Right forelimb (tissue), 1 donor: ENCODE results near the gene RHOT2.

Experiments used
- DNase-seq: peaks from one replicate; pipeline ENCODE4 v3.0.0-alpha.2; 2018

RHOT2 gene

DNA sequence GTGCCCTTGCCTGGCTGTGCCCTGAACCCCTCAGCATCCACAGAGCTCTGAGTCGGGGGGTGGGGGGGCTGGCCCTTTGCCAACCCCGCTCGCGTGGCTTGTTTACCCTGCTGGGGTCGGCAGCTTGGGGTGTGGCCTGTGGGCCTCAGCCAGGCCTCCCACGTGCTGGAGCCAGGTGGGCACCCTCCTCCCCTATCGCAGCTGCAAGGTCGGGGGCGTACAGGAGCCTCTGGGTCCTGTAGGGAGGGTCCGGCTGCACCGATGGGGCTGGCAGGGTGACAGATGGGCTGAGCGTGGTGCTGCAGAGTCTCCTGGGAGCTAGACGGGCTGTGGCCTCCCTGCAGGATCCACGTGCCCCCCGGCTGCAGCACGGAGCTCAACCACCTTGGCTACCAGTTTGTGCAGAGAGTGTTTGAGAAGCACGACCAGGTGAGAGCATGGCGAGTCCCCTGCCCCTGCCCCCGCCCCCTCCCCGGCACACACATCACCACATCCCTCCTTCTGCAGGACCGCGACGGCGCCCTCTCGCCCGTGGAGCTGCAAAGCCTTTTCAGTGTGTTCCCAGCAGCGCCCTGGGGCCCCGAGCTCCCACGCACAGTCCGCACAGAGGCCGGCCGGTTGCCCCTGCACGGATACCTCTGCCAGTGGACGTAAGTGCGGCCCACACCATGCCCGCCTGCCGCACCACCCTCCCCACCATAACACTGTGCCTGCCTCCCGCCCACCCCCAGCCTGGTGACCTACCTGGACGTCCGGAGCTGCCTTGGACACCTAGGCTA, 3.6 kb downstream of the RHOT2 start:
- no peak for DNase-seq

DNA sequence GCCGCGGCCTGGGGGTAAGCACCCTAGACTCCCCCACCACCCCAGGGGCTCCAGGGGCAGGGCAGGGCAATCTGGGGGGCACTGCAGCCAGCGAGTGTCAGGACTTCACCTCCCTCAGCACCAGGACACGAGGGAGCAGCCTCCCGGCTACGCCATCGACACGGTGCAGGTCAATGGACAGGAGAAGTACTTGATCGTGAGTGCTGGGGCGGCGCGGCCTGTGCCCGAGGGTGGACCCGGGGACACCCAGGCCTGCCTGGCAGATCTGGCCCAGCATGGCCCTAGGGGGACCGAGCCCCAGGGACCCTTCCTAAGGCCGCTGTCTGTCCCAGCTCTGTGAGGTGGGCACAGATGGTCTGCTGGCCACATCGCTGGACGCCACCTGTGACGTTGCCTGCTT, 4.4 kb downstream of the RHOT2 start:
- DNase-seq = no peak

DNA sequence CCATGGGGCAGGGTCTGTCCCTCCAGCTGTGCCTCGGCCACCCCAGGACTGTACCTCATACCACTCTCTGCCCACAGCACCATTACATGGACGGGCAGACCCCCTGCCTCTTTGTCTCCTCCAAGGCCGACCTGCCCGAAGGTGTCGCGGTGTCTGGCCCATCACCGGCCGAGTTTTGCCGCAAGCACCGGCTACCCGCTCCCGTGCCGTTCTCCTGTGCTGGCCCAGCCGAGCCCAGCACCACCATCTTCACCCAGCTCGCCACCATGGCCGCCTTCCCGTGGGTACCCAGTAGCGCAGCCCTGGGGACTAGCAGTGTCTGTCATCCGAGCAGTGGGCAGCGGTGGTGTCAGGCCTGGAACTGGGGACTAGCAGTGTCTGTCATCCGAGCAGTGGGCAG, 4.9 kb downstream of the RHOT2 start:
- no peak for DNase-seq

DNA sequence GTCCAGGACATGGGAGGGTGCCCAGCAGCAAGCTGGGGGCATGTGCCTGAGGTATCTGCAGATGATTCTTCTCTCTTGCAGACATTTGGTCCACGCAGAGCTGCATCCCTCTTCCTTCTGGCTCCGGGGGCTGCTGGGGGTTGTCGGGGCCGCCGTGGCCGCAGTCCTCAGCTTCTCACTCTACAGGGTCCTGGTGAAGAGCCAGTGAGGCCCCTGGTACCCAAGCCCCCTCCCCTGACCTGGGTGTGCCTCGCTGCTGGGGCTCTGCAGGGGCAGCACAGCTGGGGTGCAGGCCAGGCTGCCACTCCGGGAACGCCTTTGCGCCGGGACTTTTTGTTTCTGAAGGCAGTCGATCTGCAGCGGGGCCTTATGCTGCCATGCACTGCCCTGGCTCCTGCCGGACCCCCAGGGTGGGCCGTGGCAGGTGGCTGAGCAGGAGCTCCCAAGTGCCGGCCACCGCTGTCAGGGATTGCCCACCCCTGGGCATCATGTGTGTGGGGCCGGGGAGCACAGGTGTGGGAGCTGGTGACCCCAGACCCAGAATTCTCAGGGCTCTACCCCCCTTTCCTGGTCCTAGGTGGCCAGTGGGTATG, 5.6 kb downstream of the RHOT2 start:
- no peak for DNase-seq

DNA sequence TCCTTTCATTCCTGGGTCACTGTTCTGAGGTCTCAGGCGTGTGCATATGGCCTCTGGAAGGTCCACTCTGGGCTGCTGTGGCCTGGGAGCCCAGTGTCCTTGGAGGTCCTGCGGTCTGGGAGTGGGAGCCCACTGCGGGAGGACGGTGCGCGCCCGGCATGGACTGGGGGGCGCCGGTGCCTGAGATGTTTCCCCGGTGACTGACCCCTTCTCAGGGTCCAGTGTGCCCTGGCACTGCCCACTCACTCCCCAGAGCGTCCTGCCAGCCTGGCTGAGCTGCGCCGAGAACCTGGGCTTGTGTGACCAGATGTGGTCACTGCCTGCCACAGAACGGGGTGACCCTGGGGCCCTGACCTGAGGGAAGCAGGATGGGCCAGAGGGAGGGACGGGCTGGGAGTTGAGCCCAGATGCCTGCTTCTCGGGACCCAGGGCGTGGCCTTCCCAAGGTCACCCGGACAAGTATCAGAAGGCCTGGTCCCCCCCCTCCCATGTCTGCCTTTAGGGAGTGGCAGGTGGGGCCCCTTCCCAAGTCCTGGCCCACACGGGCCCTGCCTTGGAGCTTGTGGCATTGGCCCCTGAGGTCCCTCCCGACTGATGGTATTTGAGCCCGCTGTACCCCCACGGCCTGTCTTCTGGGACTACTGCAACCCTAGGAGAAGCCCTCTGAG, 6.4 kb downstream of the RHOT2 start:
- no peak for DNase-seq

DNA sequence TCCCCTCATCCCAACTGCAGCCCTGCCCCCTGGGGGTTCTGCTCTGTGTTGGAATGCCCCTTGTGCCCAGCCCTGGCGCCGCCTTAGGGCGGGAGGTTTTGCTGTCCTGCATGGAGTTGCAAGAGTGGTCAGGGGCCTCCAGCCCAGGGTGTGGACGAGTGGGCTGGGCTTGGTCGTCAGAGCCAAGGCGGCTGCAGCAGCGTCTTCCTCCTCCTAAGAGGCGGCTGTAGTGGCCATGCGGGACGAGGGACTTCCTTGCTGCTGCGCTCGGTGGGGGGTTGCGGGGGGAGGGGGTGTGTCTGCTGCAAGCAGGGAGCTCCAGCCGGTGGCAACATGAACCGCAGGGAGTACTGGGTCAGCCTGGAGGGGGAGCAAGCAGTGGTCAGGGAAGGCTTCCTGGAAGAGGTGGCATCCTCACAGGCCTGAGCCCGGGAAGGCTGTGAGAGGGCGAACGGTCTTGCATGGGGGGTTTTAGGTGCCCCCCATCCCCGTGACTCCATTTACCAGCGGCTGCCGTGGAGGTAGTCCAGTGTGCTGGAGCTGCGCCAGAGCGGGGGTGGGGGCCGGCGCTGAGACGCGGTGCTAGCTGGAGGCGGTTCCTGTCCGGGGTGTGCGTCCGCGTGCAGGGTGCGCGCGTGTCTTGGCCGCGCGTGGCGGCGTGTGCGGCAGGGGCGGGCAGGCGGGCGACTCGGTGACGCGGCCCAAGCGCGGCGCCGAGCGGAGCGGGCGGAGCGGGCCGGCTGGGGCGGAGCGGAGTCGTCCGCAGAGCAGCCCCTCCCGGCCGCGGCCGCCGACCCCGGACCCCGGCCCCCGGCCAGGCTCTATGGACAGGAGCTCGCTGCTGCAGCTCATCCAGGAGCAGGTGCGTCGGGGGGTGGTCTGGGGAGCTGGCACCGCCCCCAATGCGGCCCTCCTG, 7.3 kb downstream of the RHOT2 start, which contains the start of gene RHBDL1:
Gene RHBDL1 (plus strand): TSS at position 704 of the 916 bp plus-strand sequence. CDS start 120 bp downstream, at position 824.
- no peak for DNase-seq

DNA sequence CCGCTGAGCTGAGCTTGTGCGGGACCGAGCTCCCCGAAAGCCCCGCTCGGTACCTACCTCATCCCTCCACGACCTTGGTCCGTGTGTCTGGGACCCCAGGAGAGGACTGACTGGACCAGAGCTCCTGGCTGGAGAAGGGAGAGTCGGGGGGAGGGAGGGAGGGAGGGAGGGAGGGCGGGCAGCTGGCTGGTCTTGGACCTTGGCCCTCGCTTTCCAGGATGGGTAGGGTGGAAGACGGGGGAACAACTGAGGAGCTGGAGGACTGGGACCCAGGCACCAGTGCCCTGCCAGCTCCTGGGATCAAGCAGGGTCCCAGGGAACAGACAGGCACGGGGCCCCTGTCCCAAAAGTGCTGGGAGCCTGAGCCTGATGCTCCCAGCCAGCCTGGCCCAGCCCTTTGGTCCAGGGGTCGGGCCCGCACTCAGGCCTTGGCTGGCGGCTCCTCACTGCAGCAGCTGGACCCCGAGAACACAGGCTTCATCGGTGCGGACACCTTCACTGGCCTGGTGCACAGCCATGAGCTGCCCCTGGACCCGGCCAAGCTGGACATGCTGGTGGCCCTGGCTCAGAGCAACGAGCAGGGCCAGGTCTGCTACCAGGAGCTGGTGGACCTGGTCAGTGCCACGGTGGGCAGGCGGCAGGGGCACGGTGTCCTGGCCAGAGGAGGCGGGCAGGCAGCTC, 8.1 kb downstream of the RHOT2 start:
- DNase-seq = no peak

DNA sequence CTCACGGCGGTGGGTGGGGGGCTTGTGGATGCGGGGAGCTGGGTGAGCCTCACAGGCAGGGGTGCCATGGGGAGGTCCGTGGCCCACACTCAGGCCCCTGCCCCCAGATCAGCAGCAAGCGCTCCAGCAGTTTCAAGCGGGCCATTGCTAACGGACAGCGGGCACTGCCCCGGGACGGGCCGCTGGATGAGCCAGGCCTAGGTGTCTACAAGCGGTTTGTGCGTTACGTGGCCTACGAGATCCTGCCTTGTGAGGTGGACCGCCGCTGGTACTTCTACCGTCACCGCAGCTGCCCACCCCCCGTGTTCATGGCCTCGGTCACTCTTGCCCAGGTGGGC, 8.6 kb downstream of the RHOT2 start:
- DNase-seq = no peak

DNA sequence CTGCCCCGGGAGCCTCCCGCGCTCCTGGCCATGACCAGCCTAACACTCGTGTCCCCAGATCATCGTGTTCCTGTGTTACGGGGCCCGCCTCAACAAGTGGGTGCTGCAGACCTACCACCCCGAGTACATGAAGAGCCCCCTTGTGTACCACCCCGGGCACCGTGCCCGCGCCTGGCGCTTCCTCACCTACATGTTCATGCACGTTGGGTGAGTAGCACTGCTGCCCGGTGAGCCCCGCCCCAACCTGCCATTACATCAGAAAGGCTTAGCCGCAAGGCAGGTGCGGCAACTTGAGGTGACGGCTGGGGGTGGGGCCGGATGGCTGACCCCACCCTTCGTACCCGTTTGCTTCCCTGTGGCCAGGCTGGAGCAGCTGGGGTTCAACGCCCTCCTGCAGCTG, 9.0 kb downstream of the RHOT2 start:
- DNase-seq = no peak

DNA sequence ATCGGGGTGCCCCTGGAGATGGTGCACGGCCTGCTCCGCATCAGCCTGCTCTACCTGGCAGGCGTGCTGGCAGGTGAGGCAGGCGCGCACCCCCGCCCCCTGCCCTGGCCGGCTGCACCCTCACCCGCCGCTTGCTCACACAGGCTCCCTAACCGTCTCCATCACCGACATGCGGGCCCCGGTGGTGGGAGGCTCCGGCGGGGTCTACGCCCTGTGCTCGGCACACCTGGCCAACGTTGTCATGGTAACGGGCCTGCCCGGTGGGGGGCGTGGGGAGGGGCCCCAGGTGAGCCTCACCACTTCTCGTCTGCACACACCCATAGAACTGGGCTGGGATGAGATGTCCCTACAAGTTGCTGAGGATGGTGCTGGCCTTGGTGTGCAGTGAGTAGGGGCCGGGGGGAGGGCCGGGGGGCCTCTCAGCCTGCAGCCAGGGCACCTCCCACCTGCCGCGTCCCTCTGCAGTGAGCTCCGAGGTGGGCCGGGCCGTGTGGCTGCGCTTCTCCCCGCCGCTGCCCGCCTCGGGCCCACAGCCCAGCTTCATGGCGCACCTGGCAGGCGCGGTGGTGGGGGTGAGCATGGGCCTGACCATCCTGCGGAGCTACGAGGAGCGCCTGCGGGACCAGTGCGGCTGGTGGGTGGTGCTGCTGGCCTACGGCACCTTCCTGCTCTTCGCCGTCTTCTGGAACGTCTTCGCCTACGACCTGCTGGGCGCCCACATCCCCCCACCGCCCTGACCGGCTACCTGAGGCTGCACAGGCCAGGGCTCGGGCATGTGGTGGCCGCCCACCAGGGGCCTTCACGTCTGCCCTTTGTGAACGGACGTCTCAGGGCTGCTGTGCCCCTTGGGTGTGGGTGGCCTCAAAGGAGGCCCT, 9.6 kb downstream of the RHOT2 start:
- no peak for DNase-seq

DNA sequence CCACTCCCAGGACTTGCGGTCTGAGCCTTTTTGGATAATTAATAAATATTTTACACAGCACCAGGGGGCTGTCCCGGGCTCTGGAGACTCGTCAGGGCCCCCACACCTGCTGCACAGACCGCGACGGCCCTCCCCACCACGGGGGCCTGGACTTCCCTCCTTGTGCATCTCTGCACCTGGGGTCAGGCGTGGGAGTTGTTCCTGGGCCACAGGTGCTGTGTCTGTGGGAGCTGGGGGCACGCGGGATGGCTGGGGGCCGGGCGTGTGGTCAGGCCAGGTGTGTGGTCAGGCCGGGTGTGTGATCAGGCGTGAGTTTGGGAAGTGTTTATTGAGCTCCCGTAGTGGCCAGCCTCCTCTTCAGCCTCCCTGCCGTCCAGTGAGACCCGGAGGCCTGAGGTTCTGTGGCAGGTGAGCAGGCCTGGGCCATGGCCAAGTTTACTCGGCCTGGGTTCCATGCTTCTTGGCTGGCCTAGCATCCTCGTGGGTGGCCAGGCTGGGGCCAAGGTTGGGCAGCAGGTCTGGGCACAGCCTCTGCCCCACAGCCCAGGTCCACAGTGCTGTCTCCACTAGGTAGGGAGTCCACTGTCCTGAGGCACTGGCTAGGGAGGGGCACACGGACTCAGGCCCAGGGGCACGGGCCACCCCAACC, 10.4 kb downstream of the RHOT2 start:
- DNase-seq = no peak

DNA sequence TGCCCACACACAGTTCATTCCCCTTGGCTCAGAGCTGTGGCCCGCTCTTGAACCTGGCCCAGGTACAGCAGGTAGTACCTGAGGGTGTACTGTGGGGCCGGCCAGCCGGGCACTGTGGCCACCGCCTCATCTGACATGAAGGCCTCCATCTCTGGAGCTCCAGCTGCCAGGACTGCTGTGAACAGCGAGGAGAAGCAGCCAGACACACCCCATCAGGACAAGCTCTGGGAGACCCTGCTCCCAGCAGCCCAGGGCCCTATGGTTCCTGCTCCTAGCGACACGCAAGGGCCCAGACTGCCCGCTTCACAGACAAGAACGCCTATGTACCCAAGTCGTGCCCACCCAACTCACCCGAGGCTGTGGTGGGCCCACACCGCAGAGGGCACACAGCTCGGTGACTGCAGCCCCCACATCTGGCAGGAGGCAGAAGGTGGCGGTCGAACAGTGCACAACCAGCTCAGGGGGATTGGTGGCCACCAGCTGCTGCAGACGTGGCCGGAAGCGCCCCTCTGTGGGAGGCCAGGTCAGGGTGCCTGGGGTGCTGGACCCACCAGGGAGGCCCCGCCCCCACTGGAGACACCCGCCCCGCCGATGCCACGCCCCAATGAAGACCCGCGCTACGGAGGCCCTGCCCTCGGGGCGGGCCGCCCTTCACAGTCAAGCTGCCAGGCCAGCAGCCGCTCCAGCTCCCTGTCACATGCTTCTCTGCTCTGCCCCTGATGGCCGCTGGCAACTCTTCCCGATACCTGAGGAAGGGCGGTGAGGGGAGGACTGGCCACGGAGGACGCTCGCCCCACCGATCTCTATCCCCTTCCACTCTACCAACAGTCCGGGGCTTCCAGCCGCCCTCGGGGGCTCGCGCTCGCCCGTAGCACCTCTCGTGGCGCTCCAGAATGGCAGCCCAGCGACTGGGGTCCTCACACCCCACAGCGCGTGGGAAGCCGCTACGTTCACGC, 11.2 kb downstream of the RHOT2 start:
- DNase-seq = peak; percentile 78

DNA sequence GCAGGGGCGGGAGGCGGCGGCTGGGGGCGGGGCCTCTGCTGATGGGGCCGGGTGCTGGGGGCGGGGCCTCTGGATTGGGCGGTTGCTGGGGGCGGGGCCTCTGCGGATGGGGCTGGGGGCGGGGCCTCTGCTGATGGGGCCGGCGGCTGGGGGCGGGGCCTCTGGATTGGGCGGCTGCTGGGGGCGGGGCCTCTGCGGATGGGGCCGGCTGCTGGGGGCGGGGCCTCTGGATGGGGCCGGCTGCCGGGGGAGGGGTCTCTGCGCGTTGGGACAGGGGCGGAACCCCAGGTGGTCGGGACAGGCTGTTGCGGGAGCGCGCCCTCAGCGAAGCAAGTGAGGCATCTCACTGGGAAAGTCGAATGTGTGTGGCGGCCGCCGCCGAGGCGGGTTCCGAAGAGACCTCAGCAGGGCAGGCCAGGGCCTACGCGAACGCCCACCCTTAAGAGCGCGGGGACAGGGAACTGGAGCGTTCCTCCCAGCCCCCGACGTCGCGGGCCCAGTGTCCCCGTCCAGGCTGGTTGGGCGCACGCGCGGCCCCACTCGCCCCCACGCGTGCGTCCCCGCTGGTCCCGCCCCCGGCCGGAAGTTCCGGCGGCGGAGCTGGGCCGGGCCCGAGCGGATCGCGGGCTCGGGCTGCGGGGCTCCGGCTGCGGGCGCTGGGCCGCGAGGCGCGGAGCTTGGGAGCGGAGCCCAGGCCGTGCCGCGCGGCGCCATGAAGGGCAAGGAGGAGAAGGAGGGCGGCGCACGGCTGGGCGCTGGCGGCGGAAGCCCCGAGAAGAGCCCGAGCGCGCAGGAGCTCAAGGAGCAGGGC, 12.1 kb downstream of the RHOT2 start, which contains the start of gene STUB1:
Gene STUB1 (plus strand): TSS at position 597 of the 811 bp plus-strand sequence. CDS start 116 bp downstream, at position 713.
- peak; percentile 97 for DNase-seq

DNA sequence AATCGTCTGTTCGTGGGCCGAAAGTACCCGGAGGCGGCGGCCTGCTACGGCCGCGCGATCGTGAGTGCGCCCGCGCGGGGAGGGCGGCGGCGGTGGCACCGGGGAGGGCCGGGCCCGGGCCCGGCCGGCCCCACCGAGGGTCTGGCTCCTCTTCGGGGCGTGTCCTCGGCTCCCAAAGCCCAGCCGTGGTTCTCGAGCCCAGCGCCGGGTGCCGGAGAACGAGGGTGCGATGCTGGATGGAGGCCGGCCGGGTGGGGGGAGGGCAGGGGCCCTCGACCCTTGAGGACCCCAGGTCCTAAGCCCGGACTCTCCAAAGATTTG, 12.7 kb downstream of the RHOT2 start:
- DNase-seq = no peak

DNA sequence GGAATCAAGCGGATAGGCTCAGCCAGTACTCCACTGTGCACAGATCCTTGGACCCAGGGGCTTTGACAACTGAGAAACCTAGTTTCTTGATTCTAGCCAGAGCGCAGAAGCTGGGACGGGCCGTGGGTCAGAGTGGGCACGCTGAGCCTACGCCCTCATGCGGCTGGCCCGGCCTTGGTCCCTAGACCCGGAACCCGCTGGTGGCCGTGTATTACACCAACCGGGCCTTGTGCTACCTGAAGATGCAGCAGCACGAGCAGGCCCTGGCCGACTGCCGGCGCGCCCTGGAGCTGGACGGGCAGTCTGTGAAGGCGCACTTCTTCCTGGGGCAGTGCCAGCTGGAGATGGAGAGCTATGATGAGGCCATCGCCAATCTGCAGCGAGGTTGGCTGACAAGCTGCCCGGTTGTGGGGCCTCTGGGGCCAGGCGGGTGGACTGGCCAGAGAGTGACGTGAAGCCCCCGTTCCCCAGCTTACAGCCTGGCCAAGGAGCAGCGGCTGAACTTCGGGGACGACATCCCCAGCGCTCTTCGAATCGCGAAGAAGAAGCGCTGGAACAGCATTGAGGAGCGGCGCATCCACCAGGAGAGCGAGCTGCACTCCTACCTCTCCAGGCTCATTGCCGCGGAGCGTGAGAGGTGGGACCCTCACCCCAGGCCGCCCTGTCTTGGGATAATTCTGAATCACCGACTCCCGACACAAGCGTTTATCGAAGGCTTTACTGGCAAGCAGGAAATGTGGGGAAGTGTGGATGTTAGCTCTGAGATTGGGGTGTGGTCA, 13.2 kb downstream of the RHOT2 start:
- no peak for DNase-seq

DNA sequence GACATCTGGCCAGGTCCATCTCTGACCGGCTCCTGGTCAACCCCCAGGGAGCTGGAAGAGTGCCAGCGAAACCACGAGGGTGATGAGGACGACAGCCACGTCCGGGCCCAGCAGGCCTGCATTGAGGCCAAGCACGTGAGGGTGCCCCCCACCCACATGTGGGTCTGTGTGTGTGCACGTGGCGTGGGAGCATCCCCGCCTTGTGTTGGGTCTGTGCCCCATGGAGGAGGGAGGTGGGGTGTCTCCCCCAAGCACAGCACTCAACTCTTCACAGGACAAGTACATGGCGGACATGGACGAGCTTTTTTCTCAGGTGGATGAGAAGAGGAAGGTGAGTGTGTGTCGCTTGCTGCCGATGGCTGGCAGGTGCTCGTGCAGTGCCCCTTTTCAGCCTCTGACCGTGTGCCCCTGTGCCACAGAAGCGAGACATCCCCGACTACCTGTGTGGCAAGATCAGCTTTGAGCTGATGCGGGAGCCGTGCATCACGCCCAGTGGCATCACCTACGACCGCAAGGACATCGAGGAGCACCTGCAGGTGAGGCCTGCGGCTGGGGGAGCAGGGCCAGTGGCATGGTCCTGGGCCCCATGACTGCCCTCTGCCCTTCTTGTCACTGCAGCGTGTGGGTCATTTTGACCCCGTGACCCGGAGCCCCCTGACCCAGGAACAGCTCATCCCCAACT, 14.0 kb downstream of the RHOT2 start:
- DNase-seq = no peak
